Measurements from ENCODE around the gene CAVIN4.

Gene CAVIN4

DNA sequence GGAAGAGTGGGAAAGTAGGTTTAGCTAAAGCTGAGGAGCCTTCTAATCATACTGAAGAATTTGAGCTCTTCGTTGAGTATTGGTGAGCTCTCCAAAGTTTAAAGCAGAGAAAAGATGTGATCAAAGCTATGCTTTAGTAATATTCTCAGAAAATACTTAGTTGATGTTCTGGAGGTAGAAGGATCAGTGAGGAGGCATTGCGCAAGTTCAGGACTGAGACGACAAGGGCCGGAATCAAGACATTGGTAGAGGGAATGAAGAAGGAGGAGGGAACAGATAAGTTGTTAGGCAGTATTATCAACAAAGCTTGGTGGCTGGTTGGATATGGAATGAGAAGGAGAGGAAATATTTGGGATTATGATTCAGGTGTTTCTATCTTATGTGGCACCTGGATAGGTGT, 7.1 kb downstream of the CAVIN4 start:
- no peak overlapping the region for H3K27ac Mint-ChIP-seq
- TF ChIP-seq, protein P1, sequence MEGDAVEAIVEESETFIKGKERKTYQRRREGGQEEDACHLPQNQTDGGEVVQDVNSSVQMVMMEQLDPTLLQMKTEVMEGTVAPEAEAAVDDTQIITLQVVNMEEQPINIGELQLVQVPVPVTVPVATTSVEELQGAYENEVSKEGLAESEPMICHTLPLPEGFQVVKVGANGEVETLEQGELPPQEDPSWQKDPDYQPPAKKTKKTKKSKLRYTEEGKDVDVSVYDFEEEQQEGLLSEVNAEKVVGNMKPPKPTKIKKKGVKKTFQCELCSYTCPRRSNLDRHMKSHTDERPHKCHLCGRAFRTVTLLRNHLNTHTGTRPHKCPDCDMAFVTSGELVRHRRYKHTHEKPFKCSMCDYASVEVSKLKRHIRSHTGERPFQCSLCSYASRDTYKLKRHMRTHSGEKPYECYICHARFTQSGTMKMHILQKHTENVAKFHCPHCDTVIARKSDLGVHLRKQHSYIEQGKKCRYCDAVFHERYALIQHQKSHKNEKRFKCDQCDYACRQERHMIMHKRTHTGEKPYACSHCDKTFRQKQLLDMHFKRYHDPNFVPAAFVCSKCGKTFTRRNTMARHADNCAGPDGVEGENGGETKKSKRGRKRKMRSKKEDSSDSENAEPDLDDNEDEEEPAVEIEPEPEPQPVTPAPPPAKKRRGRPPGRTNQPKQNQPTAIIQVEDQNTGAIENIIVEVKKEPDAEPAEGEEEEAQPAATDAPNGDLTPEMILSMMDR (IDR thresholded peaks at IDR 0.05): no peak
- DNase-seq: no peak
- peaks cover 17% of the 10 kb centered on the region for H3K36me3 Mint-ChIP-seq (ENCODE audit: low read depth)
- H3K27me3 Mint-ChIP-seq (ENCODE audit: low read depth, poor library complexity): no peaks in the 10 kb centered on the region
- H3K4me1 Mint-ChIP-seq: no peaks in the 10 kb centered on the region
- no peaks in the 10 kb centered on the region for H3K9me3 Mint-ChIP-seq
- no peak overlapping the region for H3K4me3 Mint-ChIP-seq

DNA sequence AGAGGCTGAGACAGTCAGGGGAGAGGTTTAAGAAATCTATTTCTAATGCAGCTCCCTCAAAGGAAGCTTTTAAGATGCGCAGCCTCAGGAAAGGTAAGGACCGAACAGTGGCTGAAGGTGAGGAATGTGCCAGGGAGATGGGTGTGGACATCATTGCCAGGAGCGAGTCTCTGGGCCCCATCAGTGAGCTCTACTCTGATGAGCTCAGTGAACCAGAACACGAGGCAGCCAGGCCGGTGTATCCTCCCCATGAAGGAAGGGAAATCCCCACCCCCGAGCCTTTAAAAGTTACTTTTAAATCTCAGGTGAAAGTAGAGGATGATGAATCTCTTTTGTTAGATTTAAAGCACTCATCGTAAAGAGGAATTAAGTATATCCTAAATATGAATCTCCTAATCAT, 8.2 kb downstream of the CAVIN4 start:
- H3K27ac Mint-ChIP-seq: no peak overlapping the region
- H3K4me1 Mint-ChIP-seq: no peaks in the 10 kb centered on the region
- no peaks in the 10 kb centered on the region for H3K9me3 Mint-ChIP-seq

DNA sequence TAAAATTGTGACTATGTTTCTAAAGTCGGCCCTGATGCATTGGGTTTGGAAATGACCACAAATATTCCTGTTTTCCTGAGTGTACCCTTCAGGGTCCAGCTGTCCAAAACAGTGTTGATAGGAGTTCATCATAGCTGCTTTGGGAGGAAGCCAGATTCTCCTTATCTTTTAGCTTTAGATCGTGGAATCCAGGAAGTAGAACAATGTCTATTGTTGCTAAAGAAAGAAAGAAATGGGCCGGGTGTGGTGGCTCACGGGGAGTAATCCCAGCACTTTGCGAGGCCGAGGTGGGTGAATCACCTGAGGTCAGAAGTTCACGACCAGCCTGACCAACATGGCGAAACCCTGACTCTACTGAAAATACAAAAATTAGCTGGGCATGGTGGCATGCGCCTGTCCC, 9.5 kb downstream of the CAVIN4 start:
- no peak for DNase-seq
- H3K27me3 Mint-ChIP-seq (ENCODE audit: low read depth, poor library complexity): no peaks in the 10 kb centered on the region
- no peak overlapping the region for H3K27ac Mint-ChIP-seq
- no peak overlapping the region for H3K4me3 Mint-ChIP-seq
- peaks cover 16% of the 10 kb centered on the region for H3K36me3 Mint-ChIP-seq (ENCODE audit: low read depth)
- no peaks in the 10 kb centered on the region for H3K9me3 Mint-ChIP-seq
- H3K4me1 Mint-ChIP-seq: no peaks in the 10 kb centered on the region
- TF ChIP-seq, protein P1 (IDR thresholded peaks at IDR 0.05): no peak

More for the DNA sequence above, 8.2 kb downstream of the CAVIN4 start:
- H3K4me3 Mint-ChIP-seq: no peak overlapping the region
- no peaks in the 10 kb centered on the region for H3K27me3 Mint-ChIP-seq (ENCODE audit: low read depth, poor library complexity)
- TF ChIP-seq, protein P1 (IDR thresholded peaks at IDR 0.05): no peak
- no peak for DNase-seq
- H3K36me3 Mint-ChIP-seq (ENCODE audit: low read depth): peaks cover 16% of the 10 kb centered on the region

DNA sequence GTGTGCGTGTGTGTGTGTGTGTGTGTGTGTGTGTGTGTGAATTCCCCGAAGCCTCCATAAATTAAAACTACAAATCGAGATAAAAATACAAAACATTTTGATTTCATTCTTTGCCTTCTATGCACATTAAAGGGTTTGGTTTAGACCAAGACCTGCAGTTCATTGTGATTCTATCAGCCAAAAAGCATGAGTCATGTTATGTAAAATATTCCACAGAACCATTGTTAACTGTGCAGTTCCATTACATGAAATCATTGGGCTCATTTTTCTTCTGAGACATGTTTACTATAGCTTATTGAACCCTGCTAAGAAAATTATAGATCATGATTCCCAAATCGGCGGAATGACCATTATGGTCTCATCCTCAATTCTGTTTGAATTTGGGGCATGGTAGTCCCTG, 11.7 kb downstream of the CAVIN4 start:
- DNase-seq: no peak
- H3K27ac Mint-ChIP-seq: no peak overlapping the region
- H3K36me3 Mint-ChIP-seq (ENCODE audit: low read depth): peaks cover 16% of the 10 kb centered on the region
- no peaks in the 10 kb centered on the region for H3K27me3 Mint-ChIP-seq (ENCODE audit: low read depth, poor library complexity)
- no peaks in the 10 kb centered on the region for H3K9me3 Mint-ChIP-seq
- H3K4me1 Mint-ChIP-seq: no peaks in the 10 kb centered on the region
- H3K4me3 Mint-ChIP-seq: no peak overlapping the region
- TF ChIP-seq, protein P1 (IDR thresholded peaks at IDR 0.05): no peak

DNA sequence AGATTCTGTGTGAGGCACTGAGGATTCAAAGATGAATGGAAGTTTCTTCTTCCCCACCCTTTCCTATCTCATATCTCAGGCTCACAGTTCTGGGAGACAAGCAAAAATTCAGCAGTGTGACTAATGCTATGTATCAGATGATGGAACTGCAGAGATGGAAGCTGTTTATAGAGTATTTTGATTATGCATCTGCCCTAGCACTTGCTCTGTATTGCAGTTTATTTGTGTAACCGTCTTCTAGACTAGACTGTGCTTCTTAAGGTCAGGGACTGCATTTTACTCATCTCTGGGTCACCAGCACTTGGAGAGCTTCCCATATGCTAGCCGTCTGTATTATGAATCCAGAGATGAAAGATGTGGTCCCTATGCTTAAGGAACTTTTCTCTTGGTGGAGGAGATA, 12.6 kb downstream of the CAVIN4 start:
- DNase-seq: no peak
- H3K4me3 Mint-ChIP-seq: no peak overlapping the region
- H3K27me3 Mint-ChIP-seq (ENCODE audit: low read depth, poor library complexity): no peaks in the 10 kb centered on the region
- TF ChIP-seq, protein P1 (IDR thresholded peaks at IDR 0.05): no peak
- peaks cover 16% of the 10 kb centered on the region for H3K36me3 Mint-ChIP-seq (ENCODE audit: low read depth)
- H3K4me1 Mint-ChIP-seq: peaks cover 3% of the 10 kb centered on the region
- H3K27ac Mint-ChIP-seq: peak overlapping the region; percentile 1
- H3K9me3 Mint-ChIP-seq: no peaks in the 10 kb centered on the region

DNA sequence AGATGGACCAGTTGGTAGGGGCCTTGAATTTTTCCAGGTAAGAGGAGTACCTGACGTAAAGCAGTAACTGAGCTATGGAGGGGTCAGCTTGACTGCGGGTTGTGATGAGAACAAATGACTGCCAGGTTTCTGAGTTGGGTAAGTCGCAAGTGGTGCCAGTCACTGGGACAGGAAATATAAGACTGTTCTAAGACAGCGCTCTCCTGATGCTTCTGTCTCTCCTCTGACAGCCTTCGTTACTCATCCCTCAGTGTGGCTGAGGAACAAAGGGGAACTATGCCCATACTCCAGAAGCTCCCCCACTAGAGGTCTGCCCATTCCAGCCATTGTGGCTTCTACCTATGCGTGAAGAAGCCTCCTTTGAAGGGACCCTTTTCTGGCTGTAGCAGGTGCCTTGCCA, 13.3 kb downstream of the CAVIN4 start:
- H3K9me3 Mint-ChIP-seq: no peaks in the 10 kb centered on the region
- TF ChIP-seq, protein P1 (IDR thresholded peaks at IDR 0.05): no peak
- H3K4me1 Mint-ChIP-seq: peaks cover 3% of the 10 kb centered on the region
- peaks cover 4% of the 10 kb centered on the region for H3K27me3 Mint-ChIP-seq (ENCODE audit: low read depth, poor library complexity)
- H3K4me3 Mint-ChIP-seq: no peak overlapping the region
- DNase-seq: no peak
- H3K36me3 Mint-ChIP-seq (ENCODE audit: low read depth): peaks cover 16% of the 10 kb centered on the region
- H3K27ac Mint-ChIP-seq: no peak overlapping the region
